GM19238 (cell line): ENCODE measurements around the gene HOXA2.

Experiments used
- DNase-seq: peaks from one replicate; pipeline ENCODE4 v3.0.0; 2011; ENCODE audit warnings: low spot score; ENCODE audit not compliant: insufficient read length

HOXA2 gene

DNA sequence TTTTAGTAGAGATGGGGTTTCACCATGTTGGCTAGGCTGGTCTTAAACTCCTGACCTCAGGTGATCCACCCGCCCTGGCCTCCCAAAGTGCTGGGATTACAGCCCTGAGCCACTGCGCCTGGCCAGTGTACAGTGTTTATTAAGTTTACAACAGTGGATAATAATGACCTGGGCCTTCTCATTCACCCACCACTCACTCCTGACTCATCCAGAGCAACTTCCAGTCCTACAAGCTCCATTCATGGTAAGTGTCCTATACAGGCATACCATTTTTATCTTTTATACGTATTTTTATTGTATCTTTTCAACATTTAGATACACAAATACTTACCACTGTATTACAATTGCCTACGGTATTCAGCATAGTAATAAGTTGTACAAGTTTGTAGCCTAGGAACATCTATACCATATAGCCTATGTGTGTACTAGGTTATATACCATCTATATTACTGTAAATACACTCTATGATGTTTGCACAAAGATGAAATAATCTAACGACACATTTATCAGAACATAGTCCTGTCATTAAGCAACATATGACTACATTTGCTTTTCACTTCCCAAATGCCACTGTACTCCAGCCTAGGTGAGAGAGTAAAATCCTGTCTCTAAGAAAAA is 23.8 kb downstream of the HOXA2 start:
- no peak for DNase-seq

DNA sequence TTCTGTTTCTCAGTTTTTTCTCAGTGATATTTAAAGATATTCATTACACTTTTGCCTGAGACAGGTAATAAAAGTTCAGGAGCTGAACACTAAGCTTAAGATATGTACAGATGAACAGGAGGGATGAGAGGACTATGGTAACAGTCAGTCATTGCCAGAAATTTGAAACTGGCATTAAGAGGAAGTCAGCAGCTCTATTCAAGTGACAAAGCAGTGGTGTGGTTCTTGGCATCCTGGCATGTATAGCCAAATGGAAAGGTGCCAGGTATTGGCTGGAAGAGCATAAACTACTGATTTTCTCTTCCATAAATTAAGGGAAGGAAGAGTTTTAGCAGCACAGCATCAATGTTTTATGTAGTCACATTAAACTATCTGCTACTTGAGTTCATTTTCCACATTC is 29.4 kb downstream of the HOXA2 start:
- DNase-seq = no peak

DNA sequence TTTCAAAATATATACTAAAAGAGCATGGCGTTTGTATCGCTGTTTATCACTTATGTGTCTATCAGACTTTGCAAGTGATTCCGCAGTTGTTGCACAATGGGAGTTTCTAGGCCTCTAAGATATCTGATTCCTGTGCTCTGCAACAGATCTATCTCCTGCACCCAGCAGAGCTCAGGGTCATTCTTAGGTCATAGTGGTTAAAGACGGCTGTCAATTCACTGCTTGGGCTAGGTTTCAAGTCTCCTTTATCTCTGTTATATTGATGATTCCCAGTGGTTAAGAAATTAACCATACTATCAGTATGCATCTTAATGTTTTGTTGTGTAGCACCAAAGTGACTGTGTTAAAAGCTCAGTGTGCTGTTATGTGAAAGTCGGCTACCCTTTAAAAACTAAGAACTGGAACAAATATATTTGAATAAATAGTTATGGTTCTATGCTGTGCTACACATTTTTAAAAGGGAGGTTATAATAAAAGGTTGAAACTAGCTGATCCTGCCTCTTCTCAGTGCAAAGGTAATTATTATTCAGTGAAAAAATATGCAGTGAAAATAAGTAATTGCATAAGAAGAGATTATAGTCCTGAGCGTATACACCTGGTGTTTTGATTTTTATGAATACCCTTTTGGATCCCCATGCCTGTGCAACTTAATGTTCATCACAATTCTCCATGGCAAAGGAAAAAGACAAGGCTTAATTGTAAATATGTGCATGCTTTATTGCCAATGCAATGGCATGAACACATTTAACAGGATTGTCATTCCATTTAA is 30.7 kb downstream of the HOXA2 start:
- DNase-seq = no peak

GRCh38 chr7:27068259-27068658 is 34.2 kb downstream of the HOXA2 start:
- DNase-seq = no peak

DNA sequence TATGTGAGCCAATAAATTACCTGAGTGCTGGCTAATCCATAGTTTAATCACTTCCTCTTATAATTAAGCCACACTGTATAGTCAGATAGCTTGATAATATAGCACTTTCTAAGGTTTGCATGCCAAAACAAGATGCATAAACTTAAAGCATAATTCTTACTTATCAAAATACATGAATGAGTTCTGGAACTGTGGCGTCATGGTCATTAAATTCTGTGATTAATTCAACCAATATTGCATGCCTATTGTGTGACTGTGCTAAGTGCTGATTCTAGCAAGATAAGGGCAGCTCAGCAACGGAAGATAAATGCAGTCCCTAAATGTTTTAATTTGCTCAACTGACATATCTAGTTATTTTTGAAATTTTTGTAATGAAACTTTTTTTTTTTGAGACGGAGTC is 36.3 kb downstream of the HOXA2 start:
- DNase-seq = no peak

GRCh38 chr7:27065709-27066108 is 36.8 kb downstream of the HOXA2 start:
- DNase-seq = no peak

- no peak for DNase-seq
These were observed 37.8 kb downstream of the HOXA2 start for GRCh38 chr7:27064661-27065060.

GRCh38 chr7:27064159-27064558 is 38.3 kb downstream of the HOXA2 start:
- no peak for DNase-seq

- DNase-seq = no peak
These were observed 39.5 kb downstream of the HOXA2 start for GRCh38 chr7:27062946-27063345.

DNA sequence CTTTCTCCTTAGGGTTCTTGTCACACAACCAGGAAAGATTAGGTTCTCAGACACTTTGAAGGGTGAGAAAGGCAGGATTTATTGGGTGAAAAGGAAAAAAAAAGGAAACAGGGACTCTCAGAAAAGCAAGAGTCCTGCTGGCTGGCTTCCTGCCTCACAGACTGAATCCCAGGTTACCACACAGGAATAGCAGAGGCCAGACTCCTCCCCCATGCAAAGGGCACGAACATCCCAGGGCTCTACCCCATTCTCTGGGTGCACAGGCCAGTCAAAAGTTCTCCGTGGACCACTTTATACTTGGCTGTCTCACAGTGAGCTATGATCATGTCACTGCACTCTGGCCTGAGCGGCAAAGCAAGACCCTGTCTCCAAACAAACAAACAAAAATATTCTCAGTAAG is 49.3 kb downstream of the HOXA2 start:
- no peak for DNase-seq

DNA sequence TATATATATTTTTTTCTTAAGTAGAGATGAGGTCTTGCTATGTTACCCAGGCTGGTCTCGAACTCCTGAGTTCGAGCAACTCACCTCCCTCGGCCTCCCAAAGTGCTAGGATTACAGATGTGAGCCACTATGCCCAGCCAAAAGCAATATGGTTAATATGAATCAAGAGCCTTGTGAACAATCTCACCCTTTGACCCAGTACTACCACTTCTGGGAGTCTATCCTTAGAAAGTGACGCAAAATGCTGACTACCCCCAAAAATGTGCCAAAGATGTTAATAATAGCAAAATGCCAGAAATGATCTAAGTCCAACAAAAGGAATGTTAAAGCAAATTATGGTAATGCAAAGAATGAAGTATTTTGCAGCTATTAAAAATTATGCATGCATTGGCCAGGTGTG is 51.0 kb downstream of the HOXA2 start:
- DNase-seq = no peak
